ENCODE results near the gene BBC3.

BBC3 gene

GRCh38 chr19:47231215-47232054 lies 436 bp upstream of the BBC3 start:
- peak overlapping the region; percentile 42 for H3K4me3 ChIP-seq (ENCODE audit: insufficient read depth, low read depth, low read length, poor library complexity, severe bottlenecking)

GRCh38 chr19:47230054-47230920 lies 712 bp downstream of the BBC3 start:
- peak; percentile 76 to 86 (median 79) for DNase-seq
- peak overlapping the region; percentile 84 for H3K4me3 ChIP-seq (ENCODE audit: insufficient read depth, low read depth, low read length, poor library complexity, severe bottlenecking)
- peak overlapping the region; percentile 83 for H3K27ac ChIP-seq (ENCODE audit: insufficient read depth, low read length, poor library complexity, severe bottlenecking)
- H3K27me3 ChIP-seq (replicated peaks; ENCODE audit: control insufficient read depth, insufficient read depth, low read length, poor library complexity, severe bottlenecking): no peaks in the 10 kb centered on the region
- no peaks in the 10 kb centered on the region for H3K36me3 ChIP-seq (ENCODE audit: control insufficient read depth, insufficient read depth, low read length)
- peaks cover 38% of the 10 kb centered on the region for H3K4me1 ChIP-seq (ENCODE audit: control insufficient read depth, insufficient read depth, low read length, poor library complexity, severe bottlenecking)
- no peaks in the 10 kb centered on the region for H3K9me3 ChIP-seq (ENCODE audit: control insufficient read depth, low read length)

More at GRCh38 chr19:47231215-47232054, 436 bp upstream of the BBC3 start:
- Histone ChIP-seq H3K27ac (ENCODE audit: insufficient read depth, low read length, poor library complexity, severe bottlenecking) (peak overlapping the region; percentile 82), H3K4me1 (ENCODE audit: control insufficient read depth, insufficient read depth, low read length, poor library complexity, severe bottlenecking) (peaks cover 35% of the 10 kb centered on the region), H3K9me3 (ENCODE audit: control insufficient read depth, low read length) (no peaks in the 10 kb centered on the region), H3K27me3 (replicated peaks; ENCODE audit: control insufficient read depth, insufficient read depth, low read length, poor library complexity, severe bottlenecking) (no peaks in the 10 kb centered on the region), H3K36me3 (ENCODE audit: control insufficient read depth, insufficient read depth, low read length) (no peaks in the 10 kb centered on the region)
- DNase-seq: peak; percentile 90 to 93 (median 92)

- H3K36me3 ChIP-seq (ENCODE audit: control insufficient read depth, insufficient read depth, low read length): no peaks in the 10 kb centered on the region
- no peaks in the 10 kb centered on the region for H3K9me3 ChIP-seq (ENCODE audit: control insufficient read depth, low read length)
- no peaks in the 10 kb centered on the region for H3K27me3 ChIP-seq (replicated peaks; ENCODE audit: control insufficient read depth, insufficient read depth, low read length, poor library complexity, severe bottlenecking)
- peak overlapping the region; percentile 43 for H3K27ac ChIP-seq (ENCODE audit: insufficient read depth, low read length, poor library complexity, severe bottlenecking)
- H3K4me1 ChIP-seq (ENCODE audit: control insufficient read depth, insufficient read depth, low read length, poor library complexity, severe bottlenecking): peaks cover 38% of the 10 kb centered on the region
- DNase-seq: no peak
- peak overlapping the region; percentile 39 for H3K4me3 ChIP-seq (ENCODE audit: insufficient read depth, low read depth, low read length, poor library complexity, severe bottlenecking)
Observed at GRCh38 chr19:47229676-47230053, 1.3 kb downstream of the BBC3 start.

- peak overlapping the region; percentile 43 for H3K27ac ChIP-seq (ENCODE audit: insufficient read depth, low read length, poor library complexity, severe bottlenecking)
- H3K27me3 ChIP-seq (replicated peaks; ENCODE audit: control insufficient read depth, insufficient read depth, low read length, poor library complexity, severe bottlenecking): no peaks in the 10 kb centered on the region
- H3K36me3 ChIP-seq (ENCODE audit: control insufficient read depth, insufficient read depth, low read length): no peaks in the 10 kb centered on the region
- no peaks in the 10 kb centered on the region for H3K9me3 ChIP-seq (ENCODE audit: control insufficient read depth, low read length)
- H3K4me1 ChIP-seq (ENCODE audit: control insufficient read depth, insufficient read depth, low read length, poor library complexity, severe bottlenecking): peaks cover 38% of the 10 kb centered on the region
- peak in 2 of 3 donors; percentile 17 to 26 for DNase-seq
- peak overlapping the region; percentile 44 for H3K4me3 ChIP-seq (ENCODE audit: insufficient read depth, low read depth, low read length, poor library complexity, severe bottlenecking)
Observed at GRCh38 chr19:47228937-47229675, 1.9 kb downstream of the BBC3 start.

- Histone ChIP-seq H3K36me3 (ENCODE audit: control insufficient read depth, insufficient read depth, low read length) (no peaks in the 10 kb centered on the region), H3K4me3 (ENCODE audit: insufficient read depth, low read depth, low read length, poor library complexity, severe bottlenecking) (peak overlapping the region; percentile 59), H3K27me3 (replicated peaks; ENCODE audit: control insufficient read depth, insufficient read depth, low read length, poor library complexity, severe bottlenecking) (no peaks in the 10 kb centered on the region), H3K9me3 (ENCODE audit: control insufficient read depth, low read length) (no peaks in the 10 kb centered on the region), H3K4me1 (ENCODE audit: control insufficient read depth, insufficient read depth, low read length, poor library complexity, severe bottlenecking) (peaks cover 38% of the 10 kb centered on the region), H3K27ac (ENCODE audit: insufficient read depth, low read length, poor library complexity, severe bottlenecking) (peak overlapping the region; percentile 83)
- DNase-seq: peak in 2 of 3 donors; percentile 26 to 29
Observed at GRCh38 chr19:47228168-47228936, 2.6 kb downstream of the BBC3 start.

GRCh38 chr19:47227352-47228167 lies 3.4 kb downstream of the BBC3 start:
- peaks cover 38% of the 10 kb centered on the region for H3K4me1 ChIP-seq (ENCODE audit: control insufficient read depth, insufficient read depth, low read length, poor library complexity, severe bottlenecking)
- no peaks in the 10 kb centered on the region for H3K9me3 ChIP-seq (ENCODE audit: control insufficient read depth, low read length)
- peak overlapping the region; percentile 59 for H3K4me3 ChIP-seq (ENCODE audit: insufficient read depth, low read depth, low read length, poor library complexity, severe bottlenecking)
- no peaks in the 10 kb centered on the region for H3K27me3 ChIP-seq (replicated peaks; ENCODE audit: control insufficient read depth, insufficient read depth, low read length, poor library complexity, severe bottlenecking)
- DNase-seq: peak in 2 of 3 donors; percentile 27 to 46
- H3K36me3 ChIP-seq (ENCODE audit: control insufficient read depth, insufficient read depth, low read length): no peaks in the 10 kb centered on the region
- peak overlapping the region; percentile 83 for H3K27ac ChIP-seq (ENCODE audit: insufficient read depth, low read length, poor library complexity, severe bottlenecking)

GRCh38 chr19:47226426-47227351 lies 4.3 kb downstream of the BBC3 start:
- peak overlapping the region; percentile 59 for H3K4me3 ChIP-seq (ENCODE audit: insufficient read depth, low read depth, low read length, poor library complexity, severe bottlenecking)
- no peaks in the 10 kb centered on the region for H3K9me3 ChIP-seq (ENCODE audit: control insufficient read depth, low read length)
- H3K27me3 ChIP-seq (replicated peaks; ENCODE audit: control insufficient read depth, insufficient read depth, low read length, poor library complexity, severe bottlenecking): no peaks in the 10 kb centered on the region
- peak in 2 of 3 donors; percentile 45 to 54 for DNase-seq
- peaks cover 36% of the 10 kb centered on the region for H3K4me1 ChIP-seq (ENCODE audit: control insufficient read depth, insufficient read depth, low read length, poor library complexity, severe bottlenecking)
- no peaks in the 10 kb centered on the region for H3K36me3 ChIP-seq (ENCODE audit: control insufficient read depth, insufficient read depth, low read length)
- peak overlapping the region; percentile 83 for H3K27ac ChIP-seq (ENCODE audit: insufficient read depth, low read length, poor library complexity, severe bottlenecking)

- no peaks in the 10 kb centered on the region for H3K9me3 ChIP-seq (ENCODE audit: control insufficient read depth, low read length)
- peaks cover 31% of the 10 kb centered on the region for H3K4me1 ChIP-seq (ENCODE audit: control insufficient read depth, insufficient read depth, low read length, poor library complexity, severe bottlenecking)
- peak; percentile 77 to 88 (median 84) for DNase-seq
- peak overlapping the region; percentile 59 for H3K4me3 ChIP-seq (ENCODE audit: insufficient read depth, low read depth, low read length, poor library complexity, severe bottlenecking)
- peak overlapping the region; percentile 83 for H3K27ac ChIP-seq (ENCODE audit: insufficient read depth, low read length, poor library complexity, severe bottlenecking)
- H3K27me3 ChIP-seq (replicated peaks; ENCODE audit: control insufficient read depth, insufficient read depth, low read length, poor library complexity, severe bottlenecking): no peaks in the 10 kb centered on the region
- no peaks in the 10 kb centered on the region for H3K36me3 ChIP-seq (ENCODE audit: control insufficient read depth, insufficient read depth, low read length)
Observed at GRCh38 chr19:47225746-47226425, 5.1 kb downstream of the BBC3 start.
